Ascending aorta (tissue), 2 donors: Measurements from ENCODE around the gene S1PR3. TPM values are rescaled to one million over a fixed set of nuclear protein-coding genes. Genes with fewer than 3 reads are reported as not detected.

ENCODE experiments used
- DNase-seq, 2 donors: peaks; one replicate each; pipeline ENCODE4 v3.0.0-alpha.2; 2019; ENCODE audit warnings: low spot score in 2 of 2
- H3K27ac ChIP-seq, 2 donors: fragments of 200-600 bp; sonication (generic); one replicate each; pipeline ENCODE4 v1.5.1; 2016 to 2017; ENCODE audit warnings: mild to moderate bottlenecking in 1 of 2
- H3K27me3 ChIP-seq: fragments of 200-600 bp; sonication (generic); one replicate; pipeline ENCODE4 v1.5.1; 2017
- H3K36me3 ChIP-seq, 2 donors: fragments of 200-600 bp; sonication (generic); one replicate each; pipeline ENCODE4 v1.5.1; 2016
- H3K4me1 ChIP-seq, 2 donors: fragments of 200-600 bp; sonication (generic); one replicate each; pipeline ENCODE4 v1.5.1; 2016 to 2017; ENCODE audit warnings: mild to moderate bottlenecking in 1 of 2
- H3K4me3 ChIP-seq, 2 donors: fragments of 200-600 bp; sonication (generic); one replicate each; pipeline ENCODE4 v1.5.1; 2016 to 2017; ENCODE audit warnings: mild to moderate bottlenecking in 1 of 2
- H3K9me3 ChIP-seq, 2 donors: fragments of 200-600 bp; sonication (generic); one replicate each; pipeline ENCODE4 v1.5.1; 2016
- intact Hi-C: fragments of 100-400 bp; cut with DNase I; formaldehyde crosslinking; loops from one replicate; pipeline ENCODE4 v1.15.1; 2023
- total RNA-seq: library from RNA; depleted of rRNA; stranded (reverse); fragments of >200 nt; gene quantifications from one replicate; pipeline ENCODE4 v1.1.0, GENCODE V29; 2016
- TF ChIP-seq, protein P1 (sequence below), 3 experiments: fragments of 200-600 bp in 2 of 3; fragments of 450-650 bp in 1 of 3; sonication (generic) in 2 of 3; IDR thresholded peaks; one replicate each; pipeline ENCODE4 v1.5.1; 2016 to 2019; ENCODE audit warnings: antibody characterized with exemption in 3 of 3, mild to moderate bottlenecking in 1 of 3, moderate library complexity in 1 of 3

The S1PR3 gene
- total RNA-seq, 1 donor from 2014 or later, result 59.3 TPM

DNA sequence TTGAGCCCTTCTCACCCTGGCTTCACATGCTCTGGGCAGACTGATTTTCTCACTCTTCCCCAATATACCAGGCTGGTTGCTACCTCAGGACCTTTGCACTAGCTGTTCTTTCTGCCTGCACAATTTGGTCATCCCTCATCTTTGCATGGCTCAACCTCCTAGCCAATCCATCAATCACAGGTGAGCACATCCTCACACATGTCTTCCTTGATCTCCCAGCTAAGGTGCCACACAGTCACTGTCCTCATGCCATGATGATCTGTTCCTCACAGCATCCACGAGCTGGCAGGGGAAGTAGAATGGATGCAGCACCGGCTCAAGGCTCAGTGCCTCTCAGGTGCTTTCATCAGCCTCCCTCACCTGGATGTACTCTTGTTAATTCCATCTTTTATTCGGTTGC, 30.6 kb upstream of the S1PR3 start:
- H3K36me3 ChIP-seq, result no peaks in the 10 kb centered on the region
- intact Hi-C loops, result no loop called here

GRCh38 chr9:88965473-88965872, 25.8 kb upstream of the S1PR3 start:
- no peak overlapping the region for H3K4me3 ChIP-seq
- H3K9me3 ChIP-seq, result no peaks in the 10 kb centered on the region

More for the DNA sequence above, 30.6 kb upstream of the S1PR3 start:
- TF ChIP-seq, protein P1, sequence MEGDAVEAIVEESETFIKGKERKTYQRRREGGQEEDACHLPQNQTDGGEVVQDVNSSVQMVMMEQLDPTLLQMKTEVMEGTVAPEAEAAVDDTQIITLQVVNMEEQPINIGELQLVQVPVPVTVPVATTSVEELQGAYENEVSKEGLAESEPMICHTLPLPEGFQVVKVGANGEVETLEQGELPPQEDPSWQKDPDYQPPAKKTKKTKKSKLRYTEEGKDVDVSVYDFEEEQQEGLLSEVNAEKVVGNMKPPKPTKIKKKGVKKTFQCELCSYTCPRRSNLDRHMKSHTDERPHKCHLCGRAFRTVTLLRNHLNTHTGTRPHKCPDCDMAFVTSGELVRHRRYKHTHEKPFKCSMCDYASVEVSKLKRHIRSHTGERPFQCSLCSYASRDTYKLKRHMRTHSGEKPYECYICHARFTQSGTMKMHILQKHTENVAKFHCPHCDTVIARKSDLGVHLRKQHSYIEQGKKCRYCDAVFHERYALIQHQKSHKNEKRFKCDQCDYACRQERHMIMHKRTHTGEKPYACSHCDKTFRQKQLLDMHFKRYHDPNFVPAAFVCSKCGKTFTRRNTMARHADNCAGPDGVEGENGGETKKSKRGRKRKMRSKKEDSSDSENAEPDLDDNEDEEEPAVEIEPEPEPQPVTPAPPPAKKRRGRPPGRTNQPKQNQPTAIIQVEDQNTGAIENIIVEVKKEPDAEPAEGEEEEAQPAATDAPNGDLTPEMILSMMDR (IDR thresholded peaks at IDR 0.05), result no peak
- Histone ChIP-seq H3K4me3 (no peak overlapping the region), H3K4me1 (no peaks in the 10 kb centered on the region), H3K9me3 (no peaks in the 10 kb centered on the region), H3K27ac (no peak overlapping the region), H3K27me3 (no peaks in the 10 kb centered on the region)
- no peak for DNase-seq

GRCh38 chr9:88966894-88967676, 24.2 kb upstream of the S1PR3 start:
- no peaks in the 10 kb centered on the region for H3K27me3 ChIP-seq
- TF ChIP-seq, protein P1 (IDR thresholded peaks at IDR 0.05), result no peak
- intact Hi-C loops, result no loop called here
- no peak overlapping the region for H3K4me3 ChIP-seq
- no peaks in the 10 kb centered on the region for H3K36me3 ChIP-seq
- no peaks in the 10 kb centered on the region for H3K9me3 ChIP-seq
- H3K4me1 ChIP-seq, result no peaks in the 10 kb centered on the region
- DNase-seq, result peak in 1 of 2 donors; percentile 38
- H3K27ac ChIP-seq, result no peak overlapping the region

More at GRCh38 chr9:88965473-88965872, 25.8 kb upstream of the S1PR3 start:
- Histone ChIP-seq H3K36me3 (no peaks in the 10 kb centered on the region), H3K27ac (no peak overlapping the region), H3K27me3 (no peaks in the 10 kb centered on the region), H3K4me1 (no peaks in the 10 kb centered on the region)
- intact Hi-C loops, result no loop called here
- TF ChIP-seq, protein P1 (IDR thresholded peaks at IDR 0.05), result no peak
- no peak for DNase-seq

GRCh38 chr9:88968799-88969198, 22.5 kb upstream of the S1PR3 start:
- Histone ChIP-seq H3K27me3 (no peaks in the 10 kb centered on the region), H3K27ac (no peak overlapping the region), H3K36me3 (no peaks in the 10 kb centered on the region), H3K4me1 (no peaks in the 10 kb centered on the region), H3K4me3 (no peak overlapping the region), H3K9me3 (no peaks in the 10 kb centered on the region)
- intact Hi-C loops, result no loop called here
- TF ChIP-seq, protein P1 (IDR thresholded peaks at IDR 0.05), result no peak
- DNase-seq, result peak in 1 of 2 donors; percentile 48

DNA sequence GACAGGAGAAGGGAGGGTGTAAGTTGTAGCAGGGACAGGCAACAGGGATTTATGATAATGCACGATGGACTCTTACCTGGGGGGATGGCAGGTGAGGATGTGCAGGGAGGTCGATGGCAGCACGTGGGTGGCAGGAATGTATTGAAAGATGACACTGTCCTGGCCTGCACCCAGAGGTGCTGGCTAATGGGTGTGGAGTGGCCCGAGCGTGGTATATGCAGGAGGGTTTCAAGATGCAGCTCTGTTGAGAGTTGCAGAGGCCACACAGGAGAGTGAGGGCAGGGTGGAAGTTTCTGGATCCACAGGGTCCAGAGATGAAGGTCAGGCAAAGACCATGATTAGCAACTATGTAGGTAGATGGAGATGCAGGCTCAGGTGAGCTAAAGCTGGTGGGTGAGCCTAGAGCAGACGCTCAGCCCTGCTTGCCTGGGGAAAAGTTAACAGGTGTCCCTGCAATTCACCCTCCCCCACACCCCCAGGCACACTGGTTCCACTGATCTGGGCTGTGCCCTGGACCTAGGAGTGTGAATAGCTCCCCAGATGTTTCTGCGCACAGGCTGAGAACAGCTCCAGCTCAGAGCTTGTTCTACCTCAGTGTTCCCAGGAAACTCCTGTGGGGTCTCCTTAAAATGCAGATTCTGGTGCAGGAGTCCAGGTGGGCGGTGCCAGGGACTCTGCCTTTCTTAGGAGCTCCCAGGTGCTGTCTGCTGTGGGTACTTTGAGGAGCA, 21.5 kb upstream of the S1PR3 start:
- TF ChIP-seq, protein P1 (IDR thresholded peaks at IDR 0.05), result no peak
- Histone ChIP-seq H3K4me3 (no peak overlapping the region), H3K27me3 (no peaks in the 10 kb centered on the region), H3K4me1 (no peaks in the 10 kb centered on the region), H3K36me3 (no peaks in the 10 kb centered on the region), H3K27ac (no peak overlapping the region), H3K9me3 (no peaks in the 10 kb centered on the region)
- intact Hi-C loops, result loop anchor here (10.0 kb wide), 1 partner anchor 55 kb away; no protein-coding TSS in a partner anchor
- peak in 1 of 2 donors; percentile 52 for DNase-seq
